Stimulated activated CD4-positive, alpha-beta T cell treated with anti-CD3 and anti-CD28 coated beads, Interleukin-12 subunit alpha, Interleukin-12 subunit beta, amount 100 ng/mL, for 4 hours (primary cell): ENCODE measurements around the gene MAN2C1.
A peak's percentile ranks its signal among the peaks of the same experiment; 100 is the strongest.
"Not testable (repeated sequence)": the region's sequence is repeated elsewhere in the genome, so short reads cannot be mapped to it uniquely, and the experiment has no call there.

Experiments
- DNase-seq: peaks from one replicate; pipeline ENCODE4 v3.0.0-alpha.2; 2020

MAN2C1 gene

DNA sequence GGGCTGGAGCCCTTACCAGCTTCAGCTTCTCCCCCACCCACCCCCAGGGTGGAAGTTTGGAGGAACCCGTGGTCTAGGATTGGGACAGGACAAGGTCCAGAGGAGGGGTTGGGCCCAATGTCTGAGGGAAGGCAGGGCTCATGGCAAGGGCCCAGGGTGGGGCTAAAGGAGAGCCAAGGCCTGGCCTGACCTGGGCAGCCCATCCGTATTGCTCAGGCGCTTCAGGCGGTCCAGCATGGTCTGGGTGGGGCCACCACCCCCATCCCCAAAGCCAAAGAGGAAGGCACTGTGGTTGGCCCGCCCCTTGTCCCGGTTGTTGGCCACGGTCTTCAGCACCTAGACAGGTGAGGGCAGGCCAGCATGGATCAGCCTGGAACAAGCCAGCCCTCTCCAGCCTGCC lies 7.6 kb downstream of the MAN2C1 start:
- DNase-seq, result no peak

GRCh38 chr15:75360391-75360790 lies 8.0 kb downstream of the MAN2C1 start:
- no peak for DNase-seq

GRCh38 chr15:75359537-75360250 lies 8.7 kb downstream of the MAN2C1 start:
- DNase-seq, result no peak

GRCh38 chr15:75358771-75359536 lies 9.5 kb downstream of the MAN2C1 start:
- no peak for DNase-seq

GRCh38 chr15:75357976-75358673 lies 10.3 kb downstream of the MAN2C1 start:
- no peak for DNase-seq

DNA sequence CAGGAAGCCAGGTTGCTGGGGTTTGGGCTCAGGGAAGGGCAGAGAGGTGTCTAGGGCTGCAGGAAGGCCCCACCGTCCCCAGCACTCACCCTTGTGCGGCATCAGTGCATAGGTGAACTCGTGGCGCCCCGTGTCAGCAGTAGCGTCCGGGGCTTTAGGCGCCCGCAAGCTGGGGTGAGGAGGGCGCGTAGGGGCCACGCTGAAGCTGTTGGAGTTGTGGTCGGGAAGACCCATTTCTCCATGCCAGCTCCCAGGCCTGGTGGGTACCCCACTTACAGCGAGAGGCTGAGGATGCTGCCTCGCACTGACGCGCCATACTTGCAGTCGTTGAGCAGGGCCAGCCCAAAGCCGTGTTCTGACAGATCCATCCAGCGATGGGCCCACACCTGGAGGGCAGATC lies 11.9 kb downstream of the MAN2C1 start:
- no peak for DNase-seq

- DNase-seq, result no peak
Observed at GRCh38 chr15:75356006-75356405, 12.4 kb downstream of the MAN2C1 start.

DNA sequence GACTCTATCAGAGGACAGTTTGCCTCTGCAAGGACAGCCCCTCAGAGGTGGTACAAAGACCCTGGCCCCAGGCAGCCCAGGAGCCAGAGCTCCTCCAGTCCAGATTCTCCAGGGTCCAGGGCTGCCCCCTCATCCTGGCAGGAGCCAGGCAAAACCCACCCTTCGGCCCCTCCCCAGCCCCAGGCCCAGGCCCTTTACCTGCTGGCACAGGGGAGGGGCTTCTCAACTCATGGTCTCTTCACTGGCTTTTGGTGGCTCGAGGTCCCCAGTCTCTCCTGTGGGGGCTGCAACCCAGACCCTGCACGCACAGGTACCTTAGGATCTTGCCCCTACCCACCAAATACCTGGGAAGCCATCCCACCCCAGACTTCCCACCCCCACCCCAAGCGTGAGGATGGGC lies 13.0 kb downstream of the MAN2C1 start:
- no peak for DNase-seq

DNA sequence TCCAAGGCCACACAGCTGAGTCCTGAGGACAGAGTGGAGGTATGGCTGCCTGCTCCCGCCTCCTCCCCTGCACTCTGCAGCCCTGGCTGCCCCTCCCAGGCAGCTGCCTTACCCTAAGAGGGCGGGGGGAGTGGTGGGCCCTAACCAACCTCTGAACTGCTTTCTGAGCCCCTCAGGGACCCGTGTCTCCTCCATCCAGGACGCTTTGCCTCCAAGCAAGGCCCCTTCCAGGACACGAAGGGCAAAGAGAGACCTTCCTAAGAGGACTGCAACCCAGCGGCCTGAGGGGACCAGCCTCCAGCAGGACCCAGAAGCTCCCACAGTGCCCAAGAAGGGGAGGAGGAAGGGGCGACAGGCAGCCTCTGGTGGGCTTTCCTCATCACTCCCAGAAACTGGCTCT lies 14.0 kb downstream of the MAN2C1 start:
- no peak for DNase-seq

GRCh38 chr15:75353604-75354003 lies 14.8 kb downstream of the MAN2C1 start:
- no peak for DNase-seq

DNA sequence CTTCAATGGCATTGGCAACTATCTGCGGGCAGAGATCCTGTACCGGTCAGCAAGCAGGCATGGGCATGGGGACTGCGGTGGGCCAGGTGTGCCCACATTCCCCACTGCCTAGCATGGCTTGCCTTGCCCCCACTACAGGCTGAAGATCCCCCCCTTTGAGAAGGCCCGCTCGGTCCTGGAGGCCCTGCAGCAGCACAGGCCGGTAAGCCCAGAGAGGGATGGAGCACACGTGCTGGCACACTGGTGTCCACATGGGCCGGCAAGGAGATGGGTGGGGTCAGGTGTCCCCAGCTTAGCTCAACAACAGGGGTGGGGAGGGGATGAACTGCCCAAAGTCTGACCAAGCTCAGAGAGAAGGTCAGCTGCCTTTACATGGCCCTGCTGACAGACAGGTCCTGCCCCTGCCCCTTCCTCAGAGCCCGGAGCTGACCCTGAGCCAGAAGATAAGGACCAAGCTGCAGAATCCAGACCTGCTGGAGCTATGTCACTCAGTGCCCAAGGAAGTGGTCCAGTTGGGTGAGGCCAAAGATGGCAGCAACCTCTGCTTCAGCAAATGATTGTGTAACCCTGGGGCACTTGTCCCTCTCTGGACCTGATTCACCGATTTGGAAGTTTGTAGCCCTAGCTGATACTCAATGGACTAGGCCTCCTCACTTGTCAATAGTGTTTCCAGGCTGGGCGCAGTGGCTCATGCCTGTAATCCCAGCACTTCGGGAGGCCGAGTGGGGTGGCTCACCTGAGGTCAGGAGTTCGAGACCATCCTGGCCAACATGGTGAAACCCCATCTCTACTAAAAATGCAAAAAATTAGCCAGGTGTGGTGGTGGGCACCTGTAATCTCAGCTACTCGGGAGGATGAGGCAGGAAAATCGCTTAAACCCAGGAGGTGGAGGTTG lies 16.0 kb downstream of the MAN2C1 start:
- no peak for DNase-seq

GRCh38 chr15:75350601-75351361 lies 17.6 kb downstream of the MAN2C1 start:
- no peak for DNase-seq

GRCh38 chr15:75349851-75350588 lies 18.4 kb downstream of the MAN2C1 start:
- no peak for DNase-seq

DNA sequence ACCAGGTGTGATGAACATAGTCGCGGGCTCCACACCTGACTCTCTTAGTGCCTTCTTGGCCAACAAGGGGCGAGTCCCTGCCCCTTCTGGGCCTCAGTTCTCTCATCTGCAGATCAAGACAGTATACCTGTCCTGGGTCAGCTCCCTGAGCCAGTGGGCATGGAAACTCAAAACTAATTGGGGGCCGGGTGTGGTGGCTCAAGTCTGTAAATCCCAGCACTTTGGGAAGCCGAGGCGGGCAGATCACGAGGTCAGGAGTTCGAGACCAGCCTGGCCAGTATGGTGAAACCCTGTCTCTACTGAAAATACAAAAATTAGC lies 19.1 kb downstream of the MAN2C1 start:
- DNase-seq, result not testable (repeated sequence)

- DNase-seq, result no peak
Observed at GRCh38 chr15:75348562-75349350, 19.7 kb downstream of the MAN2C1 start.

GRCh38 chr15:75348034-75348561 lies 20.3 kb downstream of the MAN2C1 start:
- no peak for DNase-seq

DNA sequence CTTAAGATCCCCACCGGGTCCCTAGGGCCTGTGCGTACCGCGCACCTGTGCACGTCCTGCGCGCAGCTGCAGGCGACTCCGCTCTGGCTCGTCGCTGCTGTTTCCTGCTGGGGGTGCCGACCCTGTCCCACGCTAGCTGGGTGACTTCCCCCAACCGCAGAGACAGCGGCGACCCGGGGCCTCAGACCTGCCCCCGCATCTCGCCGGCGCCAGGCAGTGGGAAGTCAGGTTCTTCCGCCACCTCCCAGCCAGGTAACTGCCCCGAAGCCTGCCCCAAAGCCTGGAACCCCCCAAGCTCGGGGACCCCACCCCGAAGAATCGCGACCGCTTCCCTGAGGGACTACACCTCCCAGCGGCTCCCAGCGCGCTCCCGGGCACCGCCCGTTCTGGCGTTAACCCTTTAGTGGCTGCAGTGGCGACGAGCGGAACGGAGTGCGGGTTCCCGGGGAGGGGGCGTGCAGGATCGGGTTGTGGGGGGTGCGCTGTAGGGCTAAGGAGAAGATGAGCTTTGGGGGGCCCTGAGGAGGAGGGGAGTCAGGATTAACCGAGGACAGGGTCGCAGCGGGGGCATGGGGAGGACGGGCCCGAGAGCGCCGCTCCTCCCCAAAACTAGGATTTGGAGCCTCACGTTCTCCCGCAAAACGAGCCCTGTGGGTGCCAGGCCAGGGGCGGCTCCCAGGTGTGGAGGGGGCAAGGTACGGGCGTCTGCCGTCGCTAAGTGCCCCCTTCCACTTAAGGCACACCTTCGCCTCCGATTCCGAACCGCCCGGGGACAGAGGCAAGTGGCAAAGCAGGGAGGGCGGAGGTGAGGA lies 21.0 kb downstream of the MAN2C1 start:
- peak; percentile 47 for DNase-seq

DNA sequence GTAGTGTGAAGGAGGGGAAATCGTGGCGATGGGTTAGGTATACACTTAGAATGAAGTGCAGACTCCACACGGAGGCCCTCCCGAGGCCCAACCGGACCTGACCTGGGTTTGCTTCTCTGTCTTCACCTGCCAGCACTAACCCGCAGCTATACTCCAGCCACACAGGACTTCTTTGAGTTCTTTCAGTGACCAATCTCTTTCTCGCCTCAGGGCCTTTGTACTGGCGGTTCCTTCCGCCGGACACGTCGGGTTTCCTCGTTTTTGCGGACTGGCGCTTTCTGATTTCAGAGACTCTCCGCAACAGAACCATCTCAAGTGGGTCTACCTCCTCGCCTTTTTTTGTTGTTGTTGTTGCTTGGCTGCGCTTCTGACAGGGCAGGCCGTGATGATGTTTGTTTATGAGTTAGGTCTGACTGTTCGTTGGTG lies 21.6 kb downstream of the MAN2C1 start, which contains the start of gene NEIL1:
Gene NEIL1, plus strand, starts transcription at position 244 of the 426 bp plus-strand sequence. CDS start 1,867 bp downstream, outside the sequence.
- DNase-seq, result no peak

DNA sequence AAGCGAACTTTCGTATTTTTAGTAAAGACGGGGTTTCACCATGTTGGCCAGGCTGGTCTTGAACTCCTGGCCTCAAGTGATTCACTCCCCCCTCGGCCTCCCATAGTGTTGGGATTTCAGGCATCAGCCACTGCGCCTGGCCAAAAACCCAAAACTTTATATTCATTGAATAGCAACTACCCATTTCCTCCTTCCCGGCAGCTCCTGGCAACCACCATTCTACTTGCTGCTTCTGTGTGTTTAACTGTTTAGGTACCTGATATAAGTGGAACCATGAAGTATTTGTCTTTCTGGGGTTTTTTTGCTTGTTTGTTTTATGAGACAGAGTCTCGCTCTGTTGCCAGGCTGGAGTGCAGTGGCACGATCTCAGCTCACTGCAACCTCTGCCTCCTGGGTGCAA lies 24.5 kb downstream of the MAN2C1 start:
- not testable (repeated sequence) for DNase-seq
